ENCODE data around the gene NFATC4.

Gene NFATC4

DNA sequence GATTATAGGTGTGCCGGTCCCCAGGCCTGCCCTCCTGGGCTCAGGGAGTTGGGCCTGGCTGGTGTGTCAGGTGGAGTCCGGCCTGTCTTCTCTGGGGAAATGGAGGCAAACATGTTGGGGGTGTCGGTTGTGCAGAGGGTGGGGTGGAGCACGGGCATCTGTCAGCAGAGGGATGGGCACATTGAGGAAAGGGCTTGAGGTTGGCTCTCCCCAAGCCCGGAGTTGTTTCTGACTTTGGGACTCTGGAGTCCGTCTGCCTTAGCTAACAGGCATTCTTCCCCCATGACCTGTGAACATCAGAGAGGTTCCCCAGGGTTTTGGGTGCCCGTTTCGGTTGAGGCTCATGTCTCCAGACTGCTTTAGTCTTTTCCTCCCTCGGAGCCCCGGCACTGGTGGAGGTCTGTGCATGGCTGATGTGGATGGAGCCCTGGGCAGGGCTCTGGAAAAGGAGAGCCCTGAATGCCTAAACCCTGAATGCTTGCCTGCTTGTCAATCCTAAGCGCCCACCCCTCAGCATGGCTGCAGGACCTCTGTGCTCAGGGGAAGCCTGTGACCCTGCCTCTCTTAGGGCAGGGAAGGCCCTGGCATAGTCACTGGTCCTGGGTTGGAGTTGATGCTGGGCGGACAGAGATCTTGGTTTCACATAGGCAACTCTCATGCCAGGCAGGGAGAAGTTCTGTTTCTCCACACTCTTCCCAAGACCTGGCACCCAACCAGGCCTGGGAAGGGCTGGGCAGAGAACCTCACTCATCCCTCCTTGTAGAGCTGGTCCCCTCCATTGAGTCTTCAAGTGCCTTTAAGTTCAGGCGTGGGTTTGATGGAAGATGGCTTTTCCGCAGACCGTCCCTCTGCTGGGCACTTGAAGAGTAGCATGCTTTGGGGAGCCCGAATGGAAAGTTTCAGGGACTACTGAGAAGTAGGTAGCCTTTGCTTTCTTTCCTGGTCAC lies 43.7 kb downstream of the NFATC4 start:
- peak; percentile 84 for DNase-seq

GRCh38 chr14:24414077-24414476 lies 46.1 kb downstream of the NFATC4 start:
- DNase-seq, result no peak

GRCh38 chr14:24414732-24415420 lies 46.9 kb downstream of the NFATC4 start:
- no peak for DNase-seq

- DNase-seq, result no peak
Observed at GRCh38 chr14:24415421-24416253, 47.7 kb downstream of the NFATC4 start.

GRCh38 chr14:24416254-24416931 lies 48.4 kb downstream of the NFATC4 start:
- no peak for DNase-seq

DNA sequence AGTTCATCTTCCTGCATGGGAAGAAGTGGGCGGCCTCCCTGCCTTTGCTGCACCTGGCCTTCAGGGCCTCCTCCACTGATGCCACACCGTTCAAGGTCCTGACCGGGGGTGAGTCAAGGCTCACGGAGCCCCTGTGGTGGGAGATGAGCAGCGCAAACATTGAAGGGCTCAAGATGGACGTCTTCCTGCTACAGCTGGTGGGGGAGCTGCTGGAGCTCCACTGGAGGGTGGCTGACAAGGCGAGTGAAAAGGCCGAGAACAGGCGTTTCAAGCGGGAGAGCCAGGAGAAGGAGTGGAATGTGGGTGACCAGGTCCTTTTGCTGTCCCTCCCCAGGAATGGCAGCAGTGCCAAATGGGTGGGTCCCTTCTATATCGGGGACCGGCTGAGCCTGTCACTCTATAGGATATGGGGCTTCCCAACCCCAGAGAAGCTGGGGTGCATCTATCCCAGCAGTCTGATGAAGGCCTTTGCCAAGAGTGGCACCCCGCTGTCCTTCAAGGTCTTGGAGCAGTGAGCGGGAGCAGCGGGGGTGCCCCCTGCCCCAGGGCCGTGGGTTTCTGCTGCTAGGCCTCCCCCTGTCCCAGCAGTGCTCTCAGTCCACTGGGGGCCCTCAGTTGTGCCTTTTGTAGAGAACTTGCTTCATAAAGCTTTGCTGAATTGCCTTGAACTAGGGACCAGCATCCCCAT lies 49.1 kb downstream of the NFATC4 start:
- DNase-seq, result no peak

DNA sequence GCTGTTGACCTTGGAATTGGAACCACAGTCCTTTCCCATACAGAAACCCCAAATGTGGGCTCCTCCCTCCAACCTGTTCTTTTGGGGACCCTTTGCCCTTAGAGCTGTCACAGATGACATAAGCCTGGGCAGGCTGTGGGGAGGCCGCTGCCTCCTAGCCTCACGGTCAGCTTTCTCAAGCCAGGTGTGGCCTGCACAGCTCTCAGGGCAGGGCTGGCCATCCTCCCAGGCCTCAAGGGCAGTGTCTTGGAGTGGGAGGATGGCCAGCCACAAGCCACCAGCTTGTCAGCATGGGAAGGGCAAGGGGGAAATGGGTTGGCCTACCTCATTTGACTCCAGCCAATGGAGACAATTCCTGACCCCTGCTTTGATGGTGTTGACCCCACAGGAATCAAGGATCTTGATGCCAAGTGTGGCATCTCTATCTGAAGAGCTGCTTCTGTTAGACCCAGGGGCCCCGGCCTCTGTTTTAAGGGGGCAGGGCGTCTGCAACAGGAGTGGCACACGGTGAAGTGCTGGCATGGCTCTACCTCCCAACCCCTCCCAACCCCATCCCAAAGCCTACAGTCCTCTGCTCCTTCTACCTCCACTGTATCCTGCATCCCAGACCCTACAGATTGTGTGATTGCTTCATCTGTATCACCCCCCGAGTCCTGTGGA lies 50.0 kb downstream of the NFATC4 start:
- DNase-seq, result no peak

DNA sequence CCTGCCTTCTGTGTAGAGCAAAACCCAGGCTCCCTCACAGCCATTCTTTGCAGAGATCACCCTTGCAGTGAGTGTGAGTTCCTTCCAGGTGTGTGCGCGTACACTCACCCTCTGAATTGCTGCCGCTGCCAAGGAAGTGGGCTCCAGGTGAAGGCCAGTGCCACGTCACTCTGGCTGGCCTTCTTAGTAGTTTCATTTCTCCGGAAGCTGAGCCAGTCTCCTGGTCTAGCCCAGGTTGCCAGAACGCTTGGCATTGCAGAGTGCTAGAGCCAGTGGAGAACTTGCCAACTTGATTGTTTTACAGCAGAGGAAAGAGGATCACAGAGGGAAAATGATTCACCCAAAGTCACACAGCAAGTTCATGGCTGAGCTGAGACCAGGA lies 50.5 kb downstream of the NFATC4 start:
- DNase-seq, result no peak

GRCh38 chr14:24422261-24422660 lies 54.3 kb downstream of the NFATC4 start:
- peak; percentile 72 for DNase-seq

DNA sequence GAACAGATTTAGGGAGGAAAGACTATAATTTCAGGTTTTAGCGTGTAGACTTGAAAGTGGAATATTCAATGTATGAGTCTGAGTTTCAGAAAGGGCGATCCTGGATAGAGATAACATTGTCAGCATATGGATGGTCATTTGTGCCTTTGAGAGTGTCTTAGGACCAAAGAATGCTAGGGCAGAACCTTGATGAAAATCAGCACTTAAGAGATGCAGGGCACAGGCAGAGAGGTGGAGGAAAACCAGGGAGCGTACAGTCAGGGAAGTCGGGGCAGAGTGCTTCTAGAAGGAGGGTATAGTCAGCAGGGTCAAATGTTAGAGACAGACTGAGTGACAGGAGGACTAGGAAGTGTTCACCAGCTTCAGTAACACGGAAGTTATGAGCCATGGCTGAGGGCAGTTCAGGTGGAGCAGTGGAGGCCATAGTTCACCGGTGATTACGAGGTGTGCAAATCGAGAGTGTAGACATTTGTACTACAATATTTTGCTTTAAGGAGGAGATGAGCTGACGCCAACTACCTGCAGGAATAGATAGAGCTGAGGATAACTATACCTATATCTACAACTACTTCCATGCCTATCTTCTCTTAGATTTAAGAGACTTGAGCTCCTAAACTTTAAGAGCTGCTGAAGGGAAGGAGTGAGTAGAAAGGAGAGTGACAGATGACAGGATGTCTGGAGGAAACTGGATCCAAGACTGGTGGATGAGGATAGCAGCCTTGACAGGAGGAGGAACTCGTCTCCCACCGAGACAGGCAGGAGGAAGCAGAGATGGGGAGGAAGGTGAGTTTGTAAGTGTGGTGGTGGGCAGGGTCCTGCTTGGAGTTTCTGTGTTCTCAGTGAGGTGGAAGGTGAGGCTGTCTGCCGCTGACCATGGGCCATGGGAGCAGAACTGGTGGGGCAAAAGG lies 55.0 kb downstream of the NFATC4 start:
- DNase-seq, result no peak

DNA sequence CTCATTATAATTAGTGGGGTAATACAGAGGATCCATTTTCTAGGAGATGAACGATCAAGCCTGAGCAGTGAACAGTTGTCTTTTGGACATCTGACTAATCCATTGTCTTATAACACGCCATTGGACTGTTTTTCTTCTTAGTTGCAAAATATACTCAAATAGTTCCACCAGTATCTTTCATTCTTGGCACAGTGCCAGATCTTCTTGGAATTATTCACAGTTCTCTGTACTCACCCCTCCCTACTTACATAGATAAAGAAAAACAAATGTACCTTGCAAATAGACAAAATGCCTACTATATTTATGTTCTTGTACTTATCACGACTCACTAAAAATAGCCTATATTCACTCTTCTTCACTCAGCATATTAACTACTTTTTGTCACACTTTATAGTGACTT lies 57.7 kb downstream of the NFATC4 start:
- DNase-seq, result peak; percentile 92

- no peak for DNase-seq
Observed at GRCh38 chr14:24426150-24426911, 58.3 kb downstream of the NFATC4 start.

DNA sequence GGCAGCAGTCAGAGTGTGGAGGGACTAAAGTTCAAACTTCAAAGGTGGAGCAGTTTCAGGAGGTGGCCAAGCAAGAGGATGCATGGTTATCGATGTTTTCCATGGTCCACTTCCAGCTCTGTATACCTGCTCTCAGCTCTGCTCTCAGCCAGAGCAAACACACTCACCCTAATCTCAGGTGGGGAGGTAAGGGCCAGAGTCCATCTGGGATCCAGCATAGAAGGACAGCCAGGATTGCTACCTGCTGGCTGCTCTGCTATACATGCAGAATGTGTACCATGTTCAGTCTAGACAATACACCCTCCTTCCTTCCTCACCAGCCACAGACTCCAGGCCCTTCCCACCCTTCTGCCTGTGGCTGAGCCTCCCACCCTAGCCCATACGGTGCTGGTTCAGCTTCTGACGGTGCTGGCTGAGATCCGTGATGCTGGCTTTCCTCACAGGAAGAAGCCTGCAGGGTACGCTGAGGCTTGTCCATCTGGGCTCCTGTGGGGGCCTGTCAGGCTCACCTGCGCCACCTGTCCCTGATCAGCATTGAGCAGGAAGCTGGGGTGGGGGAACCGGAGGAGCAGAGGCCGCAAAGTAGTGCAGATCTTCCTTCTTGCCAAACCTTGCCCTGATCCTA lies 59.0 kb downstream of the NFATC4 start:
- DNase-seq, result peak; percentile 33

DNA sequence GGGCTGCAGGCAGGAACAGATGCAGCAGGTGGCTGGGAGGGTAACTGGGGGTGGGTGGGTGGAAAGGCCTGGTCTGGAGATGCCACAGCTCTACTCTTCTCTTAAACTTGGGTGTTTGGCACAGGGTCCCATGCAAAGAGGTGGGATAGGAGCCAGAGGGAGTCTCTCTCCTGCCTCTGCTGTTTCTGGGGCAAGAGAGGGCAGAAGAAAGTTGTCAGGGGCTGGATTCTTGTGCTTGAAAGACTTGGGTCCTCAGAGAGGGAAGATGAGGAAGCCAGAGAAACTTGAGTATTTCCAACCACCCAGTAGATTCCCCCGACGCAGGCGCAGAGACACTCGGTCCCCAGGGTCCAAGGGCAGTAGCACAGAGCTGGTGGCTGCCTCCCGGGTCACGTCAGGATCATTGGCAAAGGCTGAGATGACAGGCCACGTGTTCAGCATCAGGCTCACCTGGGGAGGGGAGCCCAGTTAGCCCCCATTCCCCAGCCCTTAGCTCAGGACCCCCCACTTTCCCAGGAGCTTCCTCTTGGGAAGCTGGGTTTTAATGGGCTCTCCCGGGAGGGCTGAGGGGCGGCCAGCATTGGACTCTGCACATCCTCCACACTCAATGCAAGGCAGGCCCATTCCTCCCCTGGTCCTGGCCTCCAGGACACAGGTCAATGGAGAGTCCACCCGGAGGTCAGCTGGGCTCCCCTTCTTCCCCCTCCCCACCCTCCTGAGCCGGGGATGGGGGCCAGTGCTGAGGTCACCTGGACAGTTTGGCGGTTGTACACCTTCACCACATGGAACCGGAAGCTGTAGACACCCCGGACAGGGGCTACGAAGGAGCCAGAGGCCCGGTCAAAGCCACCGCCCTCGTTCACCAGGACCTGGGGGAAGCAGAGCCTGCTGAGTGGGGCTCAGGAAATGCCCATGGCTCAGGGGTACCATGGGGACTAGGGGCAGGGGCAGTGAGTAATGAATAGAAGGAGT lies 59.8 kb downstream of the NFATC4 start:
- no peak for DNase-seq

DNA sequence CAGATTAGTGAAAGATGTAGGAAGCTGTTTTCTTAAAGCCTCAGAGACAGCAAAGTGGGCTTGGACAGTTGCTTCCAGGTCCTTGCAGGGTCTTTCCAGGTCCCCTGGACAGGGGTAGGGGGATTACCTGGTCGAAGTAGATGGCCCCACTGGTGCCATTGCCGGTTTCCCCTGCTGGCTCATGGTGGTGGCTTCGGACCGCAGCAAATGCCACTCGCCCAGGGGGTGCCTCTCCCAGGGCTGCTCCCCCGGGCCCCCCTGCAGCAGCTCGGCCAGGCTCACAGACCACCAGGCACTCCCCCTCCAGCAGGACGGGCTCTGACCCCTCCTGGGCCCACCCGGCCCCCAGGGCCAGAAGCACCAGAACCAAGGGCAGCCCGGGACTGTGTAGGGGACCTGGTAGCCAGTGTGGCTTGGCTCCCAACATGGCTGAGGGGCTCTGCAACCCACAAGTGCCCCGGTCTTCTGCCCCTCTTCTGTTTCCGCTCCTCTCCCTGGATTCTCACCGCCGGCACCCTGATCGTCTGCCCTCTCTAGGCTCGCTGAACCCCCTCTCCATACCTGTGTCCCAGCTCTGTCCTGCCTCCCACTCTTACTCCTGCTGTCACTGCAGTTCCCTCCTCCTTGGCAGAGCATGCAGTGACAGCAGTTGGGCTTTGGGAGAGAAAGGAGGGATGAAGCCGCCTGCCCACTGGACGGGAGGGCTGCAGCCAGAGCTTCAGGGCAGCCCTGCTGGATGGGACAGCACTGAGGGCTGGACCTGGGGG lies 60.8 kb downstream of the NFATC4 start:
- no peak for DNase-seq
